Fibroblast of villous mesenchyme (primary cell): Measurements from ENCODE around the gene CLMN. TPM values are rescaled to one million over a fixed set of nuclear protein-coding genes. Genes with fewer than 3 reads are reported as not detected.

Source experiments
- DNase-seq: peaks from one replicate; pipeline ENCODE4 v3.0.0-alpha.2; 2010; ENCODE audit warnings: low read depth
- H3K4me3 ChIP-seq: 2 replicates; pipeline ENCODE4 v1.5.1; 2011; ENCODE audit warnings: low read depth, mild to moderate bottlenecking, low read length
- CTCF ChIP-seq: IDR thresholded peaks from 2 replicates; pipeline ENCODE4 v1.5.1; 2012; ENCODE audit warnings: low read depth, mild to moderate bottlenecking, low read length; ENCODE audit not compliant: insufficient read depth
- total RNA-seq: library from RNA; depleted of rRNA; stranded (reverse); fragments of >200 nt; gene quantifications from 2 replicates; pipeline ENCODE4 v1.2.3, GENCODE V29; 2012

CLMN gene
- total RNA-seq, 1 donor: 0.43 TPM

GRCh38 chr14:95255013-95255412, 64.7 kb downstream of the CLMN start:
- DNase-seq: no peak
- H3K4me3 ChIP-seq: no peak overlapping the region
- no peak for TF ChIP-seq CTCF

GRCh38 chr14:95254288-95254687, 65.4 kb downstream of the CLMN start:
- TF ChIP-seq CTCF: no peak
- no peak overlapping the region for H3K4me3 ChIP-seq
- no peak for DNase-seq

DNA sequence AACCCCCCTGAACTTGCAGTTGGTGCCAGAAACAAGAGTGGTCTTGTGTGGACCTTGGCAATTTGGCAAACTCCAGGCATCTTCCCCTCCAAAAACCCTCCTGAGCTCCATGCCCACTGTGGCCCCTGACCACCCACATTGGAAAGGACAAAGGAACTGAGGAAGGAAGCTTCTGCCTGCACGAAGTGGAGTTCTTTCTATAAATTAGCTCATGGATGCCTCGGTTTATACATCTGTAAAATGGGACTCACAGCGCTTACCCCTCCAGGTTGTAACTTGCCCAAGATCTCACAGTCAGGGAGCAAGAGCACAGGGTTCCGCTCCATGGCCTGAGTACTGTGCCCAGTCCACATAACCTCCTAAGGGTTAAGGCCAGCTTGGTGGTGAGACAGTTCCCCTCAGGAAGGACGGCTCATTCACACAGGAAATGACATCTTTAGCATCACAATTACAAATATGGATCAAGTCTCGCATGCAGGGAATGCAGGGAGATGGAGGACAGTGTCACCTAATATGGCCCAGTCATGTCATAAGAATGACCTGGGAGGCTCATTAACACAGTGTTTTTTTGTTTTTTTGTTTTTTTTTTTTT, 66.6 kb downstream of the CLMN start:
- no peak overlapping the region for H3K4me3 ChIP-seq
- no peak for DNase-seq
- no peak for TF ChIP-seq CTCF

GRCh38 chr14:95252219-95252618, 67.5 kb downstream of the CLMN start:
- no peak overlapping the region for H3K4me3 ChIP-seq
- no peak for DNase-seq
- no peak for TF ChIP-seq CTCF

DNA sequence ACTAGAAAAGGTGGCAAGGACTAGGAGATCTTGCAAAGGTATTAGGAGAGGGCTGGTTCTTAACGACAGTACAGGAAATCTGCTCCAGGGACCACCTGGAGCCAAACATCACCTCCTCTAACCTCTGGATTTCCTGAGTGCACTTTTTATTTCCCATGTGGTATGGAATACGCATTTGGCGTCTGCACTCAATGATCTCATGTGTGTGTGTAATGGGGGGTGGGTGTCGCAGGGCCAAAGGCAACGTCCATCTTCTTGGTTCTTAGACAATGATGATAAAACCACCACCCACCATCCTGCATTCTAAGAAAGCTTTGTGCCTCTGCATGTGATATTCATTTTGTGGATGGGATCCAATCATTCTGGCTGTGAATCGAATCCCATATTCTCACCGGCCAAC, 68.8 kb downstream of the CLMN start:
- H3K4me3 ChIP-seq: no peak overlapping the region
- no peak for TF ChIP-seq CTCF
- DNase-seq: no peak

DNA sequence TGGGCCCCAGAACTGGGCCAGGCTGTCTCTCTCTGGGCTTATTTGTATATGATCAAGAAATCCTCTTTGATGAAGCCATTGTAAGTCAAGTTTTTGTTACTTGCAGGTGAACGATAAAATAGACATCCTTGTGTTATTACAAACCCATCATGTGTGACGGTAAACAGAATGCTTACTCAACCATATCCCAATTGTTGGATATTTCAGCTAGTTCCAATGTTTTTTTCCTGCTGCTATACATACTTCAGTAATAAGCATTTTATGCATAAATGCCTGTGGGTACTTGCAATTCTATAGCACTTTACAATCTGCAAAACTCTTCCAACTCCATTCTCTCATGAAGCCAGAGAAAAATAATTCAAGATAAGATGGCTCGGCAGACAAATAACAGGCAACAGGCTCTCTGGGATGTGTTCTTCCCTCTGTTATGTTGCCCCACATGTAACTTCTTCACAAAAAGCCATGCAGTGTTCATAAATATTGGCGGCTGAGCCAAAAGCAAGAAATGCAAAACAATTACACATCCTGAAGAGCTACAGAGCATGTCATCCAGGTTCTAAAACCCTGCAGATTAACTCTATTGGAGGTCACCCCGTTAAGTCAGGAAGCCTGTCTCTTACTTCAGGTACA, 69.5 kb downstream of the CLMN start:
- H3K4me3 ChIP-seq: no peak overlapping the region
- TF ChIP-seq CTCF: no peak
- DNase-seq: no peak

DNA sequence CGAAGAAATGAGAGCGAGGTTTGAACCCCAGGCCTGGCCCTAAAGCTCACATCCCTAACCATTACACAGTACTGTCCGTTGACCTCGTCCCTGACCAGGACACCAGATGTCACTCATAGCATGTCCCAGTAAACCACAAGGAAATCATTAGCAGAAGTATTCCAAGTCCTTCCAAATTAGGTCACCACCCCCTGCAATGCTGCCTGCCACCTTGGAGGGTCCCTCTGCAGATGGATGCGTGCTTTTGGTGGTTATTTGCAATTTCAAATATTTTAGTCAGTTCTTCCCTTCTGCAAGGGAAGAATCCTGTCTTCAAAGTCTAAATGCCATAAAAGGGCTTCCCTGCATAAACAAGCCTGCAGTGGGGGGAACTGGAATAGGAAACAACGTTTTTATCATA, 71.3 kb downstream of the CLMN start:
- no peak overlapping the region for H3K4me3 ChIP-seq
- DNase-seq: no peak
- no peak for TF ChIP-seq CTCF
